ENCODE data around the gene ACADL. TPM values are rescaled to one million over a fixed set of nuclear protein-coding genes. Genes with fewer than 3 reads are reported as not detected.

ACADL gene
- polyA plus RNA-seq, 3 donors from 2014 or later: not detected

Other genes with a start within 250 kb of the ACADL start
- gene RPE, start 222.8 kb downstream of the ACADL start, polyA plus RNA-seq: 10 to 100 TPM; 33.2 to 45.3 (median 34.0) TPM
- gene KANSL1L, start 54.0 kb downstream of the ACADL start, polyA plus RNA-seq: 1 to 10 TPM; 1.0 to 1.4 (median 1.1) TPM
- gene MYL1, start 89.7 kb upstream of the ACADL start, polyA plus RNA-seq: not detected

Data from immature natural killer cell (primary cell).